BLaER1 (cell line): ENCODE results near the gene CYP4F22.
A peak's percentile ranks its signal among the peaks of the same experiment; 100 is the strongest.

Source experiments
- H3K27ac ChIP-seq: shearing (Covaris generic); formaldehyde crosslinking; 2 replicates; pipeline ENCODE4 v1.8.1; 2022
- H3K27me3 ChIP-seq: shearing (Covaris generic); formaldehyde crosslinking; 2 replicates; pipeline ENCODE4 v1.8.1; 2022
- H3K36me3 ChIP-seq: shearing (Covaris generic); formaldehyde crosslinking; 2 replicates; pipeline ENCODE4 v1.8.1; 2022
- H3K4me1 ChIP-seq: shearing (Covaris generic); formaldehyde crosslinking; 2 replicates; pipeline ENCODE4 v1.8.1; 2022
- H3K4me2 ChIP-seq: shearing (Covaris generic); formaldehyde crosslinking; 2 replicates; pipeline ENCODE4 v1.8.1; 2022
- H3K4me3 ChIP-seq: shearing (Covaris generic); formaldehyde crosslinking; 2 replicates; pipeline ENCODE4 v1.8.1; 2022
- H3K9ac ChIP-seq: shearing (Covaris generic); formaldehyde crosslinking; 2 replicates; pipeline ENCODE4 v1.8.1; 2022
- H3K9me3 ChIP-seq: shearing (Covaris generic); formaldehyde crosslinking; 2 replicates; pipeline ENCODE4 v1.8.1; 2022
- H4K20me1 ChIP-seq: shearing (Covaris generic); formaldehyde crosslinking; 2 replicates; pipeline ENCODE4 v1.8.1; 2022
- Cebpa-rat ChIP-seq: shearing (Covaris generic); IDR thresholded peaks from 2 replicates; pipeline ENCODE4 v1.8.1; 2022

The CYP4F22 gene

DNA sequence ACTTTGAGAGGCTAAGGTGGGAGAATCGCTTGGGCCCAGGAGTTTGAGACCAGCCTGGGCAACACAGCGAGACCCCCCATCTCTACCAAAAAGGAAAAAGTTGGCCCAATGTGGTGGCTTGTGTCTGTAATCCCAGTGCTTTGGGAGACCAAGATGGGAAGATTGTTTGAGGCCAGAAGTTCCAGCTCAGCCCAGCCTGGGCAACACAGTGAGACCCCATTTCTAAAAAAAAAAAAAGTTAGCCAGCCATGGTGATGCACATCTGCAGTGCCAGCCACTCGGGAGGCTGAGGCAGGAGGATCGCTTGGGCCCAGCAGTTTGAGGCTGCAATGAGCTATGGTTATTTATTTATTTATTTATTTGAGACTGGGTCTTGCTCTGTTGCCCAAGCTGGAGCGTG is 41.3 kb downstream of the CYP4F22 start:
- peaks cover 17% of the 10 kb centered on the region for H3K4me1 ChIP-seq
- no peak overlapping the region for H3K27ac ChIP-seq
- H3K4me2 ChIP-seq = no peak overlapping the region
- no peaks in the 10 kb centered on the region for H3K27me3 ChIP-seq
- H3K9ac ChIP-seq = no peak overlapping the region
- H3K4me3 ChIP-seq = no peak overlapping the region
- H4K20me1 ChIP-seq = no peaks in the 10 kb centered on the region
- TF ChIP-seq Cebpa-rat = no peak
- H3K9me3 ChIP-seq = no peaks in the 10 kb centered on the region
- no peaks in the 10 kb centered on the region for H3K36me3 ChIP-seq

DNA sequence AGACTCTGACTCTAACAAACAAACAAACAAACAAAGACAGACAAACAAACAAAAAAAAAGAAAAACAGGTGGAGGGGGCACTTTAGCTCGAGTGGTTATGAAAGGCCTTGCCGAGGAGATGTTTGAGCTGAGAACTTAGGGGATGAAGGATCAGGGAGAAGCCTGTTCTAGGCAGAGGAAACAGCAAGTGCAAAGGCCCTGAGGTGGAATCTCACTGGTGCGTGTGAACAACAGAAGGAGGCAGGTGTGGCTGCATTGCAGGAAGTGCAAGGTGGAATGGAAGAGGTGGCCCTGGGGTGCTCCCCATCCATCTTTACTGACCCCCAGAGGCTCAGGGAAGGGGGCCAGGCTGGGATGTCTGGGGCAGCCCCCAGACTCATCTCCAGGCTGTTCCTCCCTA is 41.9 kb downstream of the CYP4F22 start:
- no peak for TF ChIP-seq Cebpa-rat
- Histone ChIP-seq H3K9me3 (no peaks in the 10 kb centered on the region), H3K4me2 (peak overlapping the region; percentile 85; the same call in 1 of the 2 replicates), H3K27me3 (no peaks in the 10 kb centered on the region), H3K9ac (no peak overlapping the region), H4K20me1 (no peaks in the 10 kb centered on the region), H3K4me1 (peaks cover 22% of the 10 kb centered on the region), H3K36me3 (no peaks in the 10 kb centered on the region), H3K4me3 (no peak overlapping the region), H3K27ac (no peak overlapping the region)

DNA sequence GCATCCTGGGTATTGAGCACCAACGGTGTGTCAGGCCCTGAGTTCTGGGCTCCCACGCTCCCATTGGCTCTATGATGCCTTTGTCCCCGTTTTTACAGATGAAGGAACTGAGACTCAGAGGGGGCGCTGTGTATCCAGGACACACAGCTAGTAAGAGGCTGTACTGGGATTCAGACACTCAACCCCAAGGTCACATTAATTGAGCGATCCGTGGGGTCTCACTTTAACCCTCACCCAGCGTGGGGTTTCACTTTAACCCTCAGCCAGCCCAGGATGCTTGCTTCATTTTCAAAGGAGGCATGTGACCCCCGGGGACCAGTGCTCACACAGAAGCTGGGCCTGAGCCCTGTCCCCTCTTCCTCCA is 42.6 kb downstream of the CYP4F22 start:
- no peaks in the 10 kb centered on the region for H3K27me3 ChIP-seq
- no peaks in the 10 kb centered on the region for H4K20me1 ChIP-seq
- H3K4me3 ChIP-seq = peak overlapping the region; percentile 60
- no peak overlapping the region for H3K9ac ChIP-seq
- H3K36me3 ChIP-seq = no peaks in the 10 kb centered on the region
- H3K4me2 ChIP-seq = peak overlapping the region; percentile 85
- H3K27ac ChIP-seq = no peak overlapping the region
- H3K9me3 ChIP-seq = no peaks in the 10 kb centered on the region
- peaks cover 26% of the 10 kb centered on the region for H3K4me1 ChIP-seq
- no peak for TF ChIP-seq Cebpa-rat

DNA sequence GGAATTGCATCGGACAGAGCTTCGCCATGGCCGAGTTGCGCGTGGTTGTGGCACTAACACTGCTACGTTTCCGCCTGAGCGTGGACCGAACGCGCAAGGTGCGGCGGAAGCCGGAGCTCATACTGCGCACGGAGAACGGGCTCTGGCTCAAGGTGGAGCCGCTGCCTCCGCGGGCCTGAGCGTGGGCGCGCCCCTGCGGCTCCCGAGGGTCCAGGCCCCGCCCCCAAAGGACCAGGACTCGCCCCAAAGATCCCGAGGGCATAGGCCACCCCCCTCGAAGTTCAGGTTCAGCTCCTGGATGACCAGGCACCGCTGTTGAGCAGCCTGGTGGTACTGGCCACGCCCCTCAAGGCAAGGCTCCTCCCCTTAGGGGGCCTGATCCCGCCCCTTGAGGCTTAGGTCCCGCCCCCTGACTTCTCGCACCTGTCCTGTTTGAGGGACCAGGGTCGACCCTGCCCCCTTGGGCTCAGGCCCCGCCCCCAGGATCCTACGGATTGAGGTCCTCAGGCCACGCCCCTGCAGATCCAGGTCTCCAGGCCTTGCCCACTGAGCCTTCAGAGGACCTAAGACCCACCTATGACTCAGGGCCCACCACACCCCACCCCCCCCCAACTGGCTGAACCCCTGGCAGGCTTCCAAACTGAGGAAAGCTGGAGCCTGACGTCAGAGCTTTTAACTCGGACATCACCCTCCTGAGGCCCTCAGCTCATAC is 43.1 kb downstream of the CYP4F22 start:
- peak overlapping the region; percentile 85 for H3K4me2 ChIP-seq
- no peak overlapping the region for H3K27ac ChIP-seq
- peak overlapping the region; percentile 60 for H3K4me3 ChIP-seq
- H3K9ac ChIP-seq = no peak overlapping the region
- peaks cover 29% of the 10 kb centered on the region for H3K4me1 ChIP-seq
- no peak for TF ChIP-seq Cebpa-rat
- no peaks in the 10 kb centered on the region for H3K27me3 ChIP-seq
- no peaks in the 10 kb centered on the region for H3K36me3 ChIP-seq
- H4K20me1 ChIP-seq = no peaks in the 10 kb centered on the region
- H3K9me3 ChIP-seq = no peaks in the 10 kb centered on the region

DNA sequence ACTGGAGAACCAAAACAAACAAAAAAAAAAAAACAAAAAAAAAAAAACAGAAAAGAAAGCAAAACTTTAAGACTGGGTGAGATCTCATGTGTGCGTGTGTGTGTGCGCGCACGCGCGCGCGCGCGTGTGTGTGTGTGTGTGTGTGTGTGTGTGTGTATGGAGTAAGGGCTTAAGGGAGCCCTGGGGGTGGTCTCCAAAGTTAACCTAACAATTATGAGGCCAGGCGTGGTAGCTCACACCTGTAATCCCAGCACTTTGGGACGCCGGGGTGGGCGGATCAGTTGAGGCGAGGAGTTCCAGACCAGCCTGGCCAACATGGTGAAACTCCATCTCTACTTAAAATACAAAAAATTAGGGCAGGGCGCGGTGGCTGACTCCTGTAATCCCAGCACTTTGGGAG is 46.7 kb downstream of the CYP4F22 start:
- no peak for TF ChIP-seq Cebpa-rat

DNA sequence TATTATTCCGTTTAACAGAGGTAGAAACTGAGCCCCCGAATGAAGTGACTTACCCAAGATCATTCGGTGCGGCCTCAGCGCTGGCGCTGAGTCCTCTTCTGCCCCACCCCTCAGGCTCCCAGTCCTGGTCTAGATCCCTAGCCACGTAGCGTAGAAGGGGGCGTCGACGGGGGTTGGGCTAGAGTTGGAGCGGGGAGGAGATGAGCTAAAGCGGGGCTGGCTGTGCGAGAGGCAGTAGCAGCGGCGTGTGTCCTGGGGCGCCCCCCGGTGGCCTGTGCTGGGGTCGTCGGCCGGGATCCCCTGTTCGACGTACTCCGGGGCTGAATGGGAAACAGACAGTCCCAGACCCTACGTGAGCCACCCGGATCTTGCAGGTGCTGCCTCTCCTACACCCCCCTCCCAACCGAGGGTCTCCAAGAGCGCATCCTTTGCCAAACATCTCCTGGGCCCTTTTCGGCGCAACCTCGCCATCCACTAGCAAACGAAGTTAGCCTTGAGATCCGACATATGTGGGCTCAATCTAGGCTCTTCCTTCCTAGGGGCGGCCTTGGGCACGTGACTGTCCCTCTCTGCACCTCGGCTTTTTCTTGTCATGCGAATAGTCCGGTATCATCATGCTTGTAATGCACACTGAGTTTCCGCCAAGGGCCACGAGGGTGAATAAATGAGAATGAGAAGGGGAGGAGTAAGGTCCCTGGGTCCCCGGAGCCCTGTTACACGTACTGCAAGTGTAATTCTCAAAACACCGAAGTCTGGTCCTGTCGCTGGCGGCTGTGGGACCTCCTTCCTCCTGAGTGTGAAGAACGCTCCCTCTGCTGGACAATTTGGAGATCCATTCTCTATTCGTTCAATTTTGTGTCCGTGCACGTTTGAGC is 47.7 kb downstream of the CYP4F22 start:
- no peaks in the 10 kb centered on the region for H3K36me3 ChIP-seq
- H3K27me3 ChIP-seq = no peaks in the 10 kb centered on the region
- peak overlapping the region; percentile 38; the same call in 1 of the 2 replicates for H3K9ac ChIP-seq
- H3K4me1 ChIP-seq = peaks cover 21% of the 10 kb centered on the region
- TF ChIP-seq Cebpa-rat = no peak
- H3K9me3 ChIP-seq = no peaks in the 10 kb centered on the region
- peak overlapping the region; percentile 89 for H3K4me2 ChIP-seq
- H3K4me3 ChIP-seq = peak overlapping the region; percentile 62
- H3K27ac ChIP-seq = no peak overlapping the region; the same call in 1 of the 2 replicates
- no peaks in the 10 kb centered on the region for H4K20me1 ChIP-seq

More for the DNA sequence above, 46.7 kb downstream of the CYP4F22 start:
- Histone ChIP-seq H3K4me2 (peak overlapping the region; percentile 89), H3K4me3 (no peak overlapping the region), H3K36me3 (no peaks in the 10 kb centered on the region), H4K20me1 (no peaks in the 10 kb centered on the region), H3K27me3 (no peaks in the 10 kb centered on the region), H3K9ac (no peak overlapping the region; the same call in 1 of the 2 replicates), H3K4me1 (peaks cover 27% of the 10 kb centered on the region), H3K27ac (no peak overlapping the region), H3K9me3 (no peaks in the 10 kb centered on the region)

DNA sequence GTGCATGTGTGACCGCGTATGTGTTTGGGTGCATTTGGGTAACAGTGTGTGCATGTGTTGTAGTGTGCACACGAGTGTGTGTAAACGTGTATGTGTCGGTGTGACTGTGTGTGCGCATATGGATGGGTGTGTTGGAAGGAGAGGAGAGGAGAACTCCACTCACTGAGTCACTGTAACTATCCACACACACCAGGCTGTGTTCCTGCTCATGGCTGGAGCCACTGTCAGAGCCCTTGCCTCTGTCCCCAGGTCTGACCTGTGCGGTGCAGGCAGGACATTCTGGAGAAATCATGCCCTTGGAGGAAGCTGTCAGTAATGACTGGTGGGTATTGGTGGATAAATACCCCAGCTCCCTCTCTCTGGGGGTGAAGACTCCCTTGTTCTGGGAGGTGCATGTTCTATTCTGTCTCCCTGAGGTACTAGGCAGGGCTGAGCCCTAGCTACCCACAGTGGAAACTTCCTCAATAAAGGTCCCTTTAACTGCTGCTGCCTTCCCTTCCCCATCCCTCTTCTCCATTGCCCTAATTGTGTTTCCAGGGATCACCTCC is 48.4 kb downstream of the CYP4F22 start:
- Histone ChIP-seq H3K36me3 (no peaks in the 10 kb centered on the region), H3K27ac (no peak overlapping the region), H3K4me1 (peaks cover 16% of the 10 kb centered on the region), H3K27me3 (no peaks in the 10 kb centered on the region), H3K9ac (no peak overlapping the region), H3K9me3 (no peaks in the 10 kb centered on the region), H3K4me3 (no peak overlapping the region), H4K20me1 (no peaks in the 10 kb centered on the region), H3K4me2 (peak overlapping the region; percentile 89)
- no peak for TF ChIP-seq Cebpa-rat

DNA sequence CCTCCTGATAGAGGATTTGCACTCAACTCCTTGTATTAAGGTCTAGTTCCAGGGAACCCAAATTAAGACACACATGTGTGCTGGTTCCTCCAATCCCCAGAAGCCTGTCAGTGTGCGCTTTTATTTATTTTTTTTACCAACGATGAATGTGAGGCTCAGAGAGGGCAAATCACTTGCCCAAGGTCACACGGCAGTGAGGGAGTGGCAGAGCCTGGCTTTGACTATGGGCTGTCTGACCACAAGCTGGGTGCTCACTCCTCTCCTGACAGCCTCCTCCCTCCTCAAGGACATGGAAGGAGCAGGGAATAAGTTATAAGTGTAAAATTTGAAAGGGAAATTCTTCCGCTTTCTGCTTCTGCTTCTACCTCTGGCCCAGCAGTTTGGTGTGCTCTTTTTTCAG is 48.9 kb downstream of the CYP4F22 start:
- no peak for TF ChIP-seq Cebpa-rat
- no peak overlapping the region; the same call in 1 of the 2 replicates for H3K9ac ChIP-seq
- no peaks in the 10 kb centered on the region for H3K36me3 ChIP-seq

DNA sequence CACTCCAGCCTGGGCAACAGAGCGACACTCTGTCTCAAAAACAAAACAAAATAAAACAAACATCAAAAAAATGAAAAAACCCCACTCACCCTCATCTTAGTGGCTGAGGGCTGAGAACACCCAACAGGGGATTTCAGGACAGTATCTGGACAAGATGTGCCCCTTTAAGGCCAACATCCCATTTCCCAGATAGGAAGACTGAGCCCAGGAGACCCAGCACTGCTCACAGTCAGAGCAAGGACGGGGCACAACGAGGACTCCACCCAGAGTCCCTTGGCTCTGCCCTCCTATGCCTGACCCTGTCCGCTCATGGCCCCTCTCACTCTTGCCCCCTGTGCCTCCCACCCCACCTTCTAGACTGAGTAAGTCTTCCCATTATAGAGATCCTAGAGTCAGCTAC is 53.8 kb downstream of the CYP4F22 start:
- Histone ChIP-seq H3K4me1 (peaks cover 12% of the 10 kb centered on the region), H3K27ac (no peak overlapping the region), H3K27me3 (no peaks in the 10 kb centered on the region), H4K20me1 (no peaks in the 10 kb centered on the region), H3K9me3 (no peaks in the 10 kb centered on the region), H3K9ac (no peak overlapping the region), H3K4me3 (no peak overlapping the region), H3K36me3 (no peaks in the 10 kb centered on the region), H3K4me2 (no peak overlapping the region)
- TF ChIP-seq Cebpa-rat = no peak

More for the DNA sequence above, 48.9 kb downstream of the CYP4F22 start:
- Histone ChIP-seq H3K4me3 (no peak overlapping the region), H3K9me3 (no peaks in the 10 kb centered on the region), H3K4me1 (peaks cover 16% of the 10 kb centered on the region), H3K27me3 (no peaks in the 10 kb centered on the region), H3K4me2 (no peak overlapping the region), H3K27ac (no peak overlapping the region), H4K20me1 (no peaks in the 10 kb centered on the region)

DNA sequence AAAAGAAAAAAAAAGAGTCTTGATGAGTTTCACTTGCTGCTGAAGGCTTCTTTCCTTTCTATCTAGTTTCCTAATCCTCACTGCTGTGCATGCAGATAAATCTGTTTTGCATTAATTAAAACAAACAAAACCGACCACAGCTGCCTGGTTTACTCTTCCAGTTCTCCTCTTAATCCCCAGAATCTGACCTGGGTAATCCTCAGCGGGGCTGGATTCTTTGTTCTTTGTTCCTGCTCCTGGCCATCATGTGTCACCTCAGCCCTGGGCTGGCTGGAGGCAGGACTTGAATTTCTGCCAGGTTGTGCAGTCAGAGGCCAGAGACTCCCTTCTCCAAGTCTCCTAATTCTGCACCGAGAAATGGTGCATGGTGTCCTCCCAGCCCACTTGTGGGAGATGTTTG is 54.5 kb downstream of the CYP4F22 start:
- H3K27me3 ChIP-seq = no peaks in the 10 kb centered on the region
- no peaks in the 10 kb centered on the region for H3K36me3 ChIP-seq
- TF ChIP-seq Cebpa-rat = no peak
- no peaks in the 10 kb centered on the region for H4K20me1 ChIP-seq
- 0 out of 2 replicates have a peak overlapping the region, but pooled peaks have one; percentile 45 for H3K9ac ChIP-seq
- H3K9me3 ChIP-seq = no peaks in the 10 kb centered on the region
- H3K4me2 ChIP-seq = peak overlapping the region; percentile 47
- H3K4me1 ChIP-seq = peaks cover 12% of the 10 kb centered on the region
- H3K4me3 ChIP-seq = no peak overlapping the region
- H3K27ac ChIP-seq = no peak overlapping the region
